HUES48 (cell line): Measurements from ENCODE around the gene PAPOLG.
A peak's percentile ranks its signal among the peaks of the same experiment; 100 is the strongest.

Experiments
- H3K27ac ChIP-seq: one replicate; pipeline ENCODE4 v1.7.0; 2013; ENCODE audit warnings: low read depth, low read length, inconsistent platforms
- H3K27me3 ChIP-seq: 2 replicates; pipeline ENCODE4 v1.6.1; 2013; ENCODE audit warnings: mild to moderate bottlenecking, low read length; ENCODE audit not compliant: control insufficient read depth, insufficient read depth
- H3K36me3 ChIP-seq: 2 replicates; pipeline ENCODE4 v1.6.1; 2013; ENCODE audit warnings: low read length; ENCODE audit not compliant: control insufficient read depth, insufficient read depth
- H3K4me1 ChIP-seq: 2 replicates; pipeline ENCODE4 v1.6.1; 2013; ENCODE audit warnings: mild to moderate bottlenecking, low read length; ENCODE audit not compliant: control insufficient read depth, insufficient read depth
- H3K4me3 ChIP-seq: 2 replicates; pipeline ENCODE4 v1.5.1; 2013; ENCODE audit warnings: mild to moderate bottlenecking, low read depth, low read length
- H3K9ac ChIP-seq: 2 replicates; pipeline ENCODE4 v1.6.1; 2013; ENCODE audit warnings: mild to moderate bottlenecking, low read depth, low read length, moderate library complexity
- H3K9me3 ChIP-seq: 2 replicates; pipeline ENCODE4 v1.6.1; 2013; ENCODE audit warnings: low read length; ENCODE audit not compliant: control insufficient read depth, insufficient read depth

The PAPOLG gene

DNA sequence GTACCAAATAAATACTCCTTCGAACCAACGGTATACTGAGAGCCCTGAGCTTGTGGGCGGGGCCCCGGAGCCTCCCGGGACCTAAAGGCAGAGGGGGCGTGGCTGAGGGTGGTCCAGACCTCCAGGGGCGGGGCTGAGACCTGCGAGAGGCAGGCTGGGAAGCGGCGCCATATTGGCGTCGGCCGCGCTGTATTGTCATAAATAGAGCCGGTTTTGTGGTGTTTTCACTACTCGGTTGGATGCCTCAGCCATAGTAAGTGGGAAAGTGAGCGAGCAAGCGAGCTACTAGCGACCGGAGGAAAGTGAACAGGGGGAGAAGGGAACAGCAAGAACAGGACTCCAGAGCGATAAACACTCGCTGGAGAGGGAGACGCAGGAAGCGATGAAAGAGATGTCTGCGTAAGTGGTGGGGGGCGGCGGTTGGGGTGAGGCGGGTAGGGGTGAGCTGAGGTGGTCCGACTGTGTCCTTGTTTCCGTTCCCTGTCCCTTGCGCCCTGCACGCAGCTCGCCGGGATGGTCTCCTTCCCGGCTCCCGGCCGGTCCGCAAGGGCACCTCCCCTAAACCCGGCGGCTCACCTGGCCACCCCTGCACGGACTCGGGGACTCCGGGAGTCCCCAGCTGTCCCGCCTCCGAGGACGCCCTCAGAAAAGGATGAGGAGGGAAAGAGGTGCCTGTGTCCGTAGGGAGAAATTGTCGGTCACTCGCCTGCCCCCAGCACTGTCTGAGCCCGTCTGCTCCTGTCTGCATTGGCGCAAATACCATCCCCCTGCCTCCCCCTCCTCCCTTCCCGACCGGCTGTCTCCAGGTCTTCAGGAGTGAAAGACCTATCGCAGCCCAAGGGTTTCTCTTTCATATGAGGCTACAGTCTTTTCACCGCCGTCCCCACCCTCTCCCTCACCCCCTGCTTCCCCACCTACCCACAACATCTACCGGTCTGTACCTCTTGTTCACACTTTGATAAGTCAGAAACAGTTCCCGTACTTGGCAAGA is at the start of gene PAPOLG:
PAPOLG (plus strand) TSS at position 172 of the 991 bp plus-strand sequence; CDS start at position 383, 211 bp downstream.
- Histone ChIP-seq H3K36me3 (peaks cover 22% of the 10 kb centered on the region), H3K27me3 (no peaks in the 10 kb centered on the region), H3K4me1 (peaks cover 11% of the 10 kb centered on the region), H3K9ac (peak within 1 kb of the TSS; percentile 54), H3K9me3 (no peaks in the 10 kb centered on the region), H3K4me3 (peak within 1 kb of the TSS; percentile 96), H3K27ac (peak within 1 kb of the TSS; percentile 98)

DNA sequence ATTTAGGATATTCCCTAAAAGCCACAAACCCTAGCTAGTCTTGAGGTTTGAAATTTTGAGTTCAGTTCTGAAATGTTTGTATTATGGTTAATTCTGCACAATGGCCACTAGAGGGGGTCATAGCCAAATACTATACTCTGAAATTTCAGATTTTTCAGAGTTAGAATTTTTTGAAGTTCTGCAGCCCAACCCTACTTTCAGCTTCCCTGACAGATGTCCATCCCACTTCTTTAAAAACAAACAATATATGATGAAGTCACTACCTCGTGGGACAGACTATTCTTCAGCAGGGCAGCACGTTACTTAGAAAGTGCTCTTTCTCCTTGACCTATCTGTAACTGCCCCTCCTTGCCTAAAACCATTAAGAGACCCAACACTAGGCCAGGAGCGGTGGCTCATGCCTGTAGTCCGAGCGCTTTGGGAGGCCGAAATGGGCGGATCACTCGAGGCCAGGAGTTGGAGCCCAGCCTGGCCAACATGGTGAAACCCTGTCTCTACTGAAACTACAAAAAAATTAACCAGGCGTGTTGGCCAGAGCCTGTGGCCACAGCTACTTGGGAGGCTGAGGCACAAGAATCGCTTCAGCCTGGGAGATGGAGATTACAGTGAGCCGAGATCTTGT is 48.2 kb upstream of the PAPOLG start:
- Histone ChIP-seq H3K4me1 (peaks cover 6% of the 10 kb centered on the region; the same call in 1 of the 2 replicates), H3K9me3 (no peaks in the 10 kb centered on the region), H3K27ac (no peak overlapping the region)

DNA sequence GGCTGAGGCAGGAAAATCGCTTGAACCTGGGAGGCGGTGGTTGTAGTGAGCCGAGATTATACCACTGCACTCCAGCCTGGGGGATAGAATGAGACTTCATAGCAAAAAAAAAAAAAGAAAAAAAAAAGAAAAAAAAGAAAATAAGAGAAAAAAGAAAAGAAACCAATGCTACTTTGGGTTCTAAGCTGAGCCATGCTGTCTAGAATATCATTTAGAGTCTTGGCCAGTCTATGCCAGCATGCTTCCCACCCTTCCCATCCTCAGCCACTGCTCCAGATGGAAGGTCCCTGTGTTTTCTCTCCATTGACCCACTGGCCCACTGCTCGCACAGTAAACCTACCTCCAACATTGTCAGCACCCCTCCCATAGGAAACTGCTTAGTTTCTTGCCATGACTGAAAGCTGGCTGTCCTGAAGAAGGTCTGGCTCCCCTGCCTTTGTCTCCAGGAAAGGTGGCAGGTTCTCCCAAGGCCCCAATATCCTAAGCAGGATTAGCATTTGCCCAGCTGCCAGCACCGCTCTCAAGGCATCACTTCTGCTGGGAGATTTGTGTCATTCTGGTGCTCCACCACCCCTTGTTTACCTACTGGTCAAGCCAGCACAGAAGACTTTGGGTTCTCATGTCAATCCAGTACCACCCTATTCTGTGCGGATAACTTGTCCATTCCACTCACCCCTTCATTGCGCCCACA is 47.3 kb upstream of the PAPOLG start:
- Histone ChIP-seq H3K27me3 (no peaks in the 10 kb centered on the region), H3K4me3 (no peak overlapping the region), H3K27ac (no peak overlapping the region), H3K9ac (no peak overlapping the region), H3K36me3 (no peaks in the 10 kb centered on the region), H3K9me3 (no peaks in the 10 kb centered on the region), H3K4me1 (peaks cover 6% of the 10 kb centered on the region; the same call in 1 of the 2 replicates)

More for the DNA sequence above, 48.2 kb upstream of the PAPOLG start:
- Histone ChIP-seq H3K27me3 (no peaks in the 10 kb centered on the region), H3K4me3 (no peak overlapping the region), H3K36me3 (no peaks in the 10 kb centered on the region), H3K9ac (no peak overlapping the region; the same call in 1 of the 2 replicates)

DNA sequence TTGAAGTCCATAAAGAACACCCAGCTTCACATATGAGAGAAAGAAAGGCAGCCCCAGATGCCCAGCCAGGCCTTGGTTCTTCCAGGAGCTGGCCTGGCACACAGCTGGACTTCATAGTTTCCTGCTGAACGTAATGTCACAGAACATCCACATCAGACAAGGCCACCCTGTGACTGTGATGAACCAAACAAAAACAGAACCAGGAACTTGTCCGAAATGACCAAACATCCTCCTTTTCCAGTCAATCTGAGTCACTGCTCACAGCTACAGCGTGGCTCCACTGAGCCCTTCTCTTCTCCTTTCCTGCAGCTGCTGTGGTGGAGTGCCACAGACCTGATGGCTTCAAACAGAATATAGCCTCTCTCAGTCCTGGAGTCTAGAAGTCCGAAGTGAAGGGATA is 45.4 kb upstream of the PAPOLG start:
- no peak overlapping the region for H3K27ac ChIP-seq
- H3K4me1 ChIP-seq, result peaks cover 6% of the 10 kb centered on the region; the same call in 1 of the 2 replicates
- no peaks in the 10 kb centered on the region for H3K9me3 ChIP-seq
- H3K4me3 ChIP-seq, result no peak overlapping the region
- H3K27me3 ChIP-seq, result no peaks in the 10 kb centered on the region
- H3K36me3 ChIP-seq, result no peaks in the 10 kb centered on the region
- H3K9ac ChIP-seq, result no peak overlapping the region

DNA sequence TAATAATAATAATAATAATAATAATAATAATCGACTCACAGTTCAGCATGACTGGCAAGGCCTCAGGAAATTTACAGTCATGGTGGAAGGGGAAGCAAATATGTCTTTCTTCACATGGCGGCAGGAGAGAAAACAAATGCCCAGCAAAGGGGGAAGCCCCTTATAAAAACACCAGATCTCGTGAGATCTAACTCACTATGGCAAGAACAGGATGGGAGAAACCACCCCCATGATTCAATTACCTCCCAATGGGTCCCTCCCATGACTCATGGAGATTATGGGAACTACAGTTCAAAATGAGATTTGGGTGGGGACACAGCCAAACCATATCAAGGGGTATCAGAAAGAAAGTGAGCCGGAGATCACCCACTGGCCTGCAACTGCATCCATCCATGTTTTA is 40.5 kb upstream of the PAPOLG start:
- Histone ChIP-seq H3K9me3 (no peaks in the 10 kb centered on the region), H3K27ac (no peak overlapping the region), H3K36me3 (no peaks in the 10 kb centered on the region), H3K4me3 (no peak overlapping the region), H3K27me3 (no peaks in the 10 kb centered on the region), H3K9ac (no peak overlapping the region), H3K4me1 (no peaks in the 10 kb centered on the region)

DNA sequence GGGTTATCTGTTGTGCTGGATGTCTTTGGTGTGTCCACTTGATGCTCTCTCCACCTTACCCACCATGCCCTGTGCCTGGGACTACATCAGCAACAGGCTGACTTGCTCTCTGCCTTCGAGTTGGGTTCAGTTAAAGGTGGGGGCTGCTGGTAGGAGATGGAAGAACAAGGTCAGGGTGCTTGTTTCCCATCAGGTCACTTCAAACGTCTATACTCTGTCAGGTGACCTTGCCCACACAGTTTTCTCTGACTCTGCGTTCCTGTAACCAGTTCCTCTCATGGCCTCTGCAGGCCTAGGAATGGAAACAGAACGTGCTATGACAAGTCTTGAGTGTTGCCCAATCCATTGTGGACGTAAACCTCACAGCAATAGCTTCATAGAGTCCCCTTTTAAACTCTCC is 38.4 kb upstream of the PAPOLG start:
- no peaks in the 10 kb centered on the region for H3K4me1 ChIP-seq
- no peak overlapping the region for H3K4me3 ChIP-seq
- H3K36me3 ChIP-seq, result no peaks in the 10 kb centered on the region
- no peak overlapping the region for H3K9ac ChIP-seq
- no peaks in the 10 kb centered on the region for H3K9me3 ChIP-seq
- H3K27me3 ChIP-seq, result no peaks in the 10 kb centered on the region
- H3K27ac ChIP-seq, result no peak overlapping the region

DNA sequence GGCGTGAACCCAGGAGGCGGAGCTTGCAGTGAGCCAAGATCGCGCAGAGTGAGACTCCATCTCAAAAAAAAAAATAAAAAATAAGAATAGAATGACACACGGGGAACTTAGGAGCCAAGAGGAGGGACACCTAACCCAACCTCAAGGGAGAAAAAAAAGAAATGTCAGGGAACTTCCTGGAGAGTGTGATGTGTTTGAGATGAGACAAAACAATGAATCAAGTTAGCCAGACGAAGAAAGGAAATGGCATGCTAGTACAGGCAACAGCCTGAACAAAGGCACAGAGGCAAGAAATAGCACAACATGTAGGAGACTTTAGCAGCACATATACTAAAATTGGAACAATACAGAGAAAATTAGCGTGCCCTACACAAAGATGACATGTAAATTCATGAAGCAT is 36.7 kb upstream of the PAPOLG start:
- Histone ChIP-seq H3K4me3 (no peak overlapping the region), H3K9ac (no peak overlapping the region), H3K36me3 (no peaks in the 10 kb centered on the region), H3K9me3 (no peaks in the 10 kb centered on the region), H3K4me1 (no peaks in the 10 kb centered on the region), H3K27ac (no peak overlapping the region), H3K27me3 (no peaks in the 10 kb centered on the region)

DNA sequence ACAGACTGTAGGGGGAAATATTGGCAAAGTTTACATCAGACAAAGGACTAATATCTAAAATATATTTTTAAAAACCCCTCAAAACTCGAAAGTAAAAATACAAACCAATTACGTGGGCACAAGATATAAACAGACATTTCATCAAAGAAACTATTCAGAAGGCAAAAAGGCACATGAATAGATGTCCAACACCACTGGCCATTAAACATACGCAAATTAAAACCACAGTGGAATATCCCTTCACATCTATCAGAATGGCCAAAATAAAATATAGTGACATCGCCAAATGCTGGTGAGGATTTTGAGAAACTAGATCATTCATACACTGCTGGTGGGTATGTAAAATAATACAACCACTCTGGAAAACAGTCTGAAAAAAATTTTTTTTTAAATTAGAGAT is 30.6 kb upstream of the PAPOLG start:
- Histone ChIP-seq H3K4me1 (no peaks in the 10 kb centered on the region), H3K4me3 (no peak overlapping the region), H3K27me3 (no peaks in the 10 kb centered on the region), H3K9ac (no peak overlapping the region), H3K36me3 (no peaks in the 10 kb centered on the region), H3K9me3 (no peaks in the 10 kb centered on the region), H3K27ac (no peak overlapping the region)

DNA sequence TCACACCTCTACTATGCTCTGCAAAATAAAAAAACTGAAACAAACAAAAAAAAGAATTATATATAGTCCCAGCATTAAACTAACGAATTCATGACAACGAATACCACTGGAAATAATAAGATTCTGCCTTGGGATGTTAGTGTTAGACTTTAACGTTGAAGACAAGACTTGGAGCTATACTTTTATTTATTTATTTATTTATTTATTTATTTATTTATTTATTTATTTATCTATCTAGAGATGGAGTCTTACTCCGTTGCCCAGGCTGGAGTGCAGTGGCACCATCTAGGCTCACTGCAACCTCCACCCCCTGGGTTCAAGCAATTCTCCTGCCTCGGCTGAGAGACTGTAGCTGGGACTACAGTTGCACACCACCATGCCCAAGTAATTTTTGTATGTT is 27.2 kb upstream of the PAPOLG start:
- Histone ChIP-seq H3K9me3 (no peaks in the 10 kb centered on the region), H3K4me3 (no peak overlapping the region), H3K27me3 (peaks cover under 1% of the 10 kb centered on the region; the same call in 1 of the 2 replicates), H3K36me3 (no peaks in the 10 kb centered on the region), H3K9ac (no peak overlapping the region), H3K4me1 (no peaks in the 10 kb centered on the region), H3K27ac (no peak overlapping the region)

DNA sequence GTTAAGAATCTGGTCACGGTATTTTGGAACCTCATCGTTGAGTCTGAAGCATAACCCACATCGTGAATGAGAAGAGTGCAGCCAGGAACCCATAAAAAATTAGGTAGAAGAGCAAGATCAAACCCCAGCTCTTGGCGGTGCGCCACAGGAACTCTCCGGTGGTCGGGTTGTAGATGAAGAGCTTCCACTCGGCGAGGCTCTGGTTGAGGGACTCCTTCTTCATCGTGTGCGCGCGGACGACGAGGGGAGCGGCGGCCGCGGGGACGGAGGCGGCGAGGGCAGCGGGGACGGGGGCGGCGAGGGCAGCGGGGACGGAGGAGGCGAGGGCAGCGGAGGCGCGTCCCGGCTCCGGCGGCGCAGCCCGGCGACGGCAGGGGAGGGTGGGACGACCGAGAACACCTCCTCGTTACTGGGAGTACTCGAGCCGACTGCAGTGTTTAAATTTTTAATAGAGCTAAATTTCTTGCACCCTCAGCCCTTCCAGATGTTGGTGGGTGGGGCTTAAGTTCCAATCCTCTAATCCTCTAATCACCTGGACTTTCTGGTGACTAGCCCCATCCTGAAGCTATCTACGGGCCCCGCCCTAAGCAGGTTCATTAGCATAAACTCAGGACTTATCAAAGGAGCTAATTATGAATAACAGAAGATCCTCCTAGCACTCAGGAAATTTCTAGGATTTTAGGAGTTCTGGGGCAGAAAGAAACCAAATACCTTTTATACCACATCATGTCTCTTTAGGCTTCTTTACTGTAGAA is 20.4 kb upstream of the PAPOLG start:
- Histone ChIP-seq H3K4me1 (peaks cover 4% of the 10 kb centered on the region; the same call in 1 of the 2 replicates), H3K27me3 (peaks cover 33% of the 10 kb centered on the region), H3K4me3 (peak overlapping the region; percentile 99), H3K27ac (no peak overlapping the region), H3K9ac (no peak overlapping the region), H3K9me3 (no peaks in the 10 kb centered on the region), H3K36me3 (no peaks in the 10 kb centered on the region)
